DOHH2 (cell line): Measurements from ENCODE around the gene TTYH2.

Source experiments
- EZH2phosphoT487 ChIP-seq: fragments of 200-600 bp; sonication (generic); IDR thresholded peaks from 2 replicates; pipeline ENCODE4 v1.6.1; 2017; ENCODE audit warnings: borderline replicate concordance, mild to moderate bottlenecking, antibody characterized with exemption, low read length, moderate library complexity, mixed read lengths
- TF ChIP-seq, protein P1 (sequence below): fragments of 200-600 bp; sonication (generic); IDR thresholded peaks from one replicate; pipeline ENCODE4 v1.5.1; 2014; ENCODE audit warnings: antibody characterized with exemption, mild to moderate bottlenecking, low read depth, low read length; ENCODE audit not compliant: poor library complexity, severe bottlenecking

DNA sequence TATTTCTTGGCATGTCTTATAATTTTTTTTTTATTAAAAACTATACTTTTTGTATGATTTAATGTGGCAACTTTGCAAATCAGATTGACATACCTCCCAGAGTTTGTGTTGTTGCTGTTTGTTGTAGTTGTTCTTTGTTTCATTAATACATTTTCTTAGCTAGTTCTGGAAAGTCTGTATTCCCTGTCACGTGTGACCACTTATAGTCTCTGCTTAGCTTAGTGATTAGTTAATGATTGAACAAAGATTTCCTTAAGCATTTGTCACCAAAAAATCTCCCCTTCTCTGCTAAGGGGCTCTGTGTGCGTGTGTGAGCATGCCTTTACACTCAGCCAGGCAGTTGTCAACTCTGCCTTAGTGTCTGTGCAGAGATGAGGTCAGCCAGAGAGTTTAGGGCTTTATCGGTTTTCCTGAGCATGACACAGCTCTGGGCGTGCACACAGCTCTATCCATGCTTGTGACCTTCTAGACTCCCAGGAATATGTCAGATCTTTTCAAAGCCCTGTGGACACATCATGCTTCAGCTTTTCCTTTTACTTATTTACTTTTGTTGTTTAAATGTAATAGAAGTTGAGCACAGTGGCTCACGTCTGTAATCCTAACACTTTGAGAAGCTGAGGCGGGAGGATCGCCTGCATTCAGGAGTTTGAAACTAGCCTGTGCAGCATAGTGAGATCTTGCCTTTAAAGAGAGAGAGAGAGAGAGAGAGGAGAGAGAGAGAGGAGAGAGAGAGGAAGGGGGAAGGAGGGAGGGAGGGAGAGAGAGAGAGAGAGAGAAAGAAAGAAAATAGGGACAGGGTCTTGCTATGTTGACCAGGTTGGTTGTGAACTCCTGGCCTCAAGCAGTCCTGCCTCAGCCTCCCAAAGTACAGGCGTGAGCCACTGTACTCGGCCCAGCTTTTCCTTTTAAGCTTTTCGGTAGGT is 82.5 kb downstream of the TTYH2 start:
- TF ChIP-seq, protein P1, sequence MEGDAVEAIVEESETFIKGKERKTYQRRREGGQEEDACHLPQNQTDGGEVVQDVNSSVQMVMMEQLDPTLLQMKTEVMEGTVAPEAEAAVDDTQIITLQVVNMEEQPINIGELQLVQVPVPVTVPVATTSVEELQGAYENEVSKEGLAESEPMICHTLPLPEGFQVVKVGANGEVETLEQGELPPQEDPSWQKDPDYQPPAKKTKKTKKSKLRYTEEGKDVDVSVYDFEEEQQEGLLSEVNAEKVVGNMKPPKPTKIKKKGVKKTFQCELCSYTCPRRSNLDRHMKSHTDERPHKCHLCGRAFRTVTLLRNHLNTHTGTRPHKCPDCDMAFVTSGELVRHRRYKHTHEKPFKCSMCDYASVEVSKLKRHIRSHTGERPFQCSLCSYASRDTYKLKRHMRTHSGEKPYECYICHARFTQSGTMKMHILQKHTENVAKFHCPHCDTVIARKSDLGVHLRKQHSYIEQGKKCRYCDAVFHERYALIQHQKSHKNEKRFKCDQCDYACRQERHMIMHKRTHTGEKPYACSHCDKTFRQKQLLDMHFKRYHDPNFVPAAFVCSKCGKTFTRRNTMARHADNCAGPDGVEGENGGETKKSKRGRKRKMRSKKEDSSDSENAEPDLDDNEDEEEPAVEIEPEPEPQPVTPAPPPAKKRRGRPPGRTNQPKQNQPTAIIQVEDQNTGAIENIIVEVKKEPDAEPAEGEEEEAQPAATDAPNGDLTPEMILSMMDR: no peak
- no peak for TF ChIP-seq EZH2phosphoT487
